Upper lobe of left lung (tissue), 6 donors: ENCODE results near the gene KNDC1. TPM values are rescaled to one million over a fixed set of nuclear protein-coding genes. Genes with fewer than 3 reads are reported as not detected.
A peak's percentile ranks its signal among the peaks of the same experiment; 100 is the strongest.

Experiments used
- ATAC-seq, 2 donors: fragments of 200-7000 bp; cut with Tn5 transposase; one replicate each; pipeline ENCODE4 v1.9.1; 2022; ENCODE audit warnings: mild to moderate bottlenecking in 2 of 2, moderate library complexity in 2 of 2; ENCODE audit not compliant: low FRiP score in 2 of 2
- DNase-seq, 2 donors: peaks; one replicate each; pipeline ENCODE4 v3.0.0-alpha.2; 2019 to 2020
- H3K27ac ChIP-seq, 4 donors: fragments of 200-600 bp; sonication (generic); one replicate each; pipeline ENCODE4 v1.5.1; 2016 to 2019
- H3K27me3 ChIP-seq, 4 donors: fragments of 200-600 bp; sonication (generic); one replicate each; pipeline ENCODE4 v1.5.1; 2017 to 2019
- H3K36me3 ChIP-seq, 4 donors: fragments of 200-600 bp; sonication (generic); one replicate each; pipeline ENCODE4 v1.5.1; 2016 to 2019
- H3K4me1 ChIP-seq, 4 donors: fragments of 200-600 bp; sonication (generic); one replicate each; pipeline ENCODE4 v1.5.1; 2018 to 2019
- H3K4me3 ChIP-seq, 4 donors: fragments of 200-600 bp; sonication (generic); one replicate each; pipeline ENCODE4 v1.5.1; 2017 to 2019; ENCODE audit warnings: mild to moderate bottlenecking in 2 of 4, moderate library complexity in 1 of 4
- H3K9me3 ChIP-seq, 4 donors: fragments of 200-600 bp; sonication (generic); one replicate each; pipeline ENCODE4 v1.5.1; 2018 to 2019
- CTCF ChIP-seq, 6 experiments: fragments of 450-650 bp in 4 of 6; fragments of 200-600 bp in 2 of 6; sonication (generic) in 2 of 6; IDR thresholded peaks; one replicate each; pipeline ENCODE4 v1.5.1; 2016 to 2019; ENCODE audit warnings: antibody characterized with exemption in 6 of 6
- EP300 ChIP-seq, 4 donors: sonication (generic); formaldehyde crosslinking; IDR thresholded peaks; one replicate each; pipeline ENCODE4 v1.5.1; 2017; ENCODE audit warnings: antibody characterized with exemption in 4 of 4, control low read depth in 2 of 4
- POLR2A ChIP-seq, 4 donors: fragments of 450-650 bp; IDR thresholded peaks; one replicate each; pipeline ENCODE4 v1.5.1; 2016 to 2017; ENCODE audit warnings: antibody characterized with exemption in 4 of 4, mild to moderate bottlenecking in 2 of 4
- POLR2AphosphoS5 ChIP-seq, 2 donors: sonication (generic); formaldehyde crosslinking; IDR thresholded peaks; one replicate each; pipeline ENCODE4 v1.5.1; 2017; ENCODE audit warnings: antibody characterized with exemption in 2 of 2
- WGBS, 2 donors: methylation state at CpG; one replicate each; pipeline ENCODE4 v1.1.5; 2017 to 2018; 5-methylcytosine and 5-hydroxymethylcytosine counted together
- total RNA-seq, 6 donors: library from RNA; depleted of rRNA in 4 of 6; stranded (reverse); fragments of >200 nt in 4 of 6; gene quantifications; one replicate each; pipeline versions ENCODE4 v1.1.0 to v1.2.1, GENCODE V29; 2016 to 2021
- donor health status: DM: no; HTN: no; CAD: no; lungs with moderate emphysema.
- donor health status: DM: no; HTN: yes; CAD: no; lungs with severe emphysema.

KNDC1 gene
- total RNA-seq, 6 donors from 2014 or later, result 7.1 to 30.3 (median 15.5) TPM

DNA sequence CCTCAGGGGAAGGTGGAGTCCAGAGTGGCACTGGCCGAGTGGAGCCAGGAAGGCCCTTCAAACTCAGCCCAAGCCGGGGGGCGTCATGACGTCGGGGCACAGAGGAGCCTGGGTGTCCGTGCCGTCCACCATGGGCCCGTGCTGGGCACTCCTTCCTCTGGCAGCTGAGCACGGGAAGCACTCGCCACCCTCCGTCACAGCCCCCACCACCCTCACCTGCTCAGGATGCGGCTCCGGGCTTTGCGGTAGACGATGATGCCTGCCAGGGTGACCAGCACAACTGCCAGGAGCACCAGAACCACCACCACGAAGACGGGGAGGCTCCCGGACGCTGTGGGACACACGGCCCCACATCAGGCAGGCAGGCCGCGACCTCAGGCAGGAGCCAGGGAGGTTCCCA, 108.5 kb downstream of the KNDC1 start:
- Histone ChIP-seq H3K36me3 (peaks cover 0 to 47% (median 32%) of the 10 kb centered on the region in 4 donors), H3K27ac (no peak overlapping the region), H3K4me1 (peaks cover 0 to 10% (median 0%) of the 10 kb centered on the region in 4 donors), H3K4me3 (no peak overlapping the region), H3K27me3 (no peaks in the 10 kb centered on the region), H3K9me3 (no peaks in the 10 kb centered on the region)
- WGBS, 2 donors, result 95 to 100% methylated on average over 2 to 20 of the region's 22 CpGs
- ATAC-seq (no peak), DNase-seq (peak in 1 of 2 donors; percentile 72)
- no peak for TF ChIP-seq CTCF (IDR thresholded peaks at IDR 0.05)
- no peak for TF ChIP-seq POLR2AphosphoS5 (IDR thresholded peaks at IDR 0.05)
- TF ChIP-seq EP300 (IDR thresholded peaks at IDR 0.05), result no peak
- no peak for TF ChIP-seq POLR2A (IDR thresholded peaks at IDR 0.05)

DNA sequence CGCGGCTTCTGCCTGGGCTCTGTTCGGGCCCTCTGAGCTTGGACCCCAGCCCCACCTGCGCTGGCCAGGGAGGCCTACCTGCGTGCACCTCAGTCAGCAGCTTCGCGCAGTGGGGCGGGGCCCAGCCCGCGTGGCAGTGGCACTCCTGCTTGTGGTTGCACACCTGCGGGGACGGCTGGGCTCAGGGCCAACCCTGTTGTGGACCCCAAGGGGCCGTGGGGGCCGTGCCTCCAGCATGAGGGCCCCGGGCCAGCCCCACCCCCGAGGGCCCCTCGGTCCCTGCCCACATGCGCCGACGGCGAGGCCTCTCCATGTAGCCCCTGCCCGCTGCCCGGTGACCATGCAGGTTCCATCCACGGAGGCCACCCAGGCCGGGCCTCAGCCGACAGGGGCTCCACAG, 109.3 kb downstream of the KNDC1 start:
- no peak overlapping the region for H3K4me3 ChIP-seq
- H3K36me3 ChIP-seq, result peaks cover 0 to 49% (median 32%) of the 10 kb centered on the region in 4 donors
- H3K4me1 ChIP-seq, result peaks cover 0 to 6% (median 0%) of the 10 kb centered on the region in 4 donors
- ATAC-seq (no peak), DNase-seq (peak in 1 of 2 donors; percentile 85)
- 93% methylated on average over 3 of the region's 26 CpGs; no CpG with 5 or more reads in 1 of the 2 donors for WGBS, 2 donors
- TF ChIP-seq EP300 (IDR thresholded peaks at IDR 0.05), result no peak
- TF ChIP-seq POLR2A (IDR thresholded peaks at IDR 0.05), result no peak
- TF ChIP-seq POLR2AphosphoS5 (IDR thresholded peaks at IDR 0.05), result no peak
- TF ChIP-seq CTCF (IDR thresholded peaks at IDR 0.05), result no peak
- no peaks in the 10 kb centered on the region for H3K9me3 ChIP-seq
- H3K27me3 ChIP-seq, result no peaks in the 10 kb centered on the region
- H3K27ac ChIP-seq, result no peak overlapping the region

GRCh38 chr10:133270204-133270603, 110.2 kb downstream of the KNDC1 start:
- peak in 1 of 2 donors; percentile 65 for DNase-seq
- no peak overlapping the region for H3K4me3 ChIP-seq
- H3K27me3 ChIP-seq, result no peaks in the 10 kb centered on the region
- peaks cover 0 to 8% (median 8%) of the 10 kb centered on the region in 4 donors for H3K4me1 ChIP-seq
- 86% methylated on average over 16 of the region's 20 CpGs; no CpG with 5 or more reads in 1 of the 2 donors for WGBS, 2 donors
- H3K36me3 ChIP-seq, result peaks cover 0 to 49% (median 32%) of the 10 kb centered on the region in 4 donors
- no peaks in the 10 kb centered on the region for H3K9me3 ChIP-seq
- no peak for ATAC-seq
- TF ChIP-seq EP300 (IDR thresholded peaks at IDR 0.05) (no peak), POLR2AphosphoS5 (IDR thresholded peaks at IDR 0.05) (no peak), POLR2A (IDR thresholded peaks at IDR 0.05) (no peak), CTCF (IDR thresholded peaks at IDR 0.05) (no peak)
- no peak overlapping the region for H3K27ac ChIP-seq

GRCh38 chr10:133270773-133271297, 110.8 kb downstream of the KNDC1 start:
- peaks cover 0 to 49% (median 32%) of the 10 kb centered on the region in 4 donors for H3K36me3 ChIP-seq
- no peak overlapping the region for H3K27ac ChIP-seq
- ATAC-seq, result no peak
- no peaks in the 10 kb centered on the region for H3K27me3 ChIP-seq
- H3K9me3 ChIP-seq, result no peaks in the 10 kb centered on the region
- TF ChIP-seq POLR2A (IDR thresholded peaks at IDR 0.05) (no peak), EP300 (IDR thresholded peaks at IDR 0.05) (no peak), POLR2AphosphoS5 (IDR thresholded peaks at IDR 0.05) (no peak), CTCF (IDR thresholded peaks at IDR 0.05) (no peak)
- DNase-seq, result peak in 1 of 2 donors; percentile 72
- 99% methylated on average over 19 of the region's 19 CpGs; no CpG with 5 or more reads in 1 of the 2 donors for WGBS, 2 donors
- peaks cover 0 to 14% (median 11%) of the 10 kb centered on the region in 4 donors for H3K4me1 ChIP-seq
- no peak overlapping the region for H3K4me3 ChIP-seq
